ENCODE data around the gene RAB30. TPM values are rescaled to one million over a fixed set of nuclear protein-coding genes. Genes with fewer than 3 reads are reported as not detected.

The RAB30 gene
- total RNA-seq, 1 experiment from 2014 or later, result 15.0 TPM

- POLR2A ChIA-PET (ENCODE audit: low non-redundant PET), result interaction anchor here (0.8 kb wide), 1 partner anchor 11 kb away, joined by 3 read pairs; the partner anchor contains the start of gene RAB30
- Histone ChIP-seq H3K9me3 (ENCODE audit: low read depth, low read length, poor library complexity, severe bottlenecking) (no peaks in the 10 kb centered on the region), H3K4me3 (ENCODE audit: low read depth, low read length, poor library complexity, severe bottlenecking) (no peak overlapping the region), H3K36me3 (ENCODE audit: insufficient read depth, low read length, poor library complexity, severe bottlenecking) (no peaks in the 10 kb centered on the region), H3K4me1 (ENCODE audit: insufficient read depth, low read length, poor library complexity, severe bottlenecking) (peaks cover 7% of the 10 kb centered on the region), H3K27me3 (replicated peaks; ENCODE audit: insufficient read depth, low read depth, low read length, poor library complexity) (no peaks in the 10 kb centered on the region), H3K27ac (ENCODE audit: low read depth, low read length, poor library complexity, severe bottlenecking) (no peak overlapping the region)
- TF ChIP-seq CTCF (conservative IDR thresholded peaks at IDR 0.05; ENCODE audit: low read depth, low read length), result no peak
- no peak for TF ChIP-seq EZH2 (IDR thresholded peaks at IDR 0.05; ENCODE audit: borderline replicate concordance, low read depth, low read length, poor library complexity, severe bottlenecking)
- no peak for DNase-seq (ENCODE audit: low spot score)
- BruUV-seq (replicated peaks), result no TSS peak
- intact Hi-C loops (cut with micrococcal nuclease; ENCODE audit: unreplicated experiment), result no loop called here
- CTCF ChIA-PET, result no interaction called here
Observed at GRCh38 chr11:83060965-83061364, 10.7 kb downstream of the RAB30 start.

GRCh38 chr11:83057721-83058120 is 14.0 kb downstream of the RAB30 start:
- no peak for DNase-seq (ENCODE audit: low spot score)
- no peak overlapping the region for H3K27ac ChIP-seq (ENCODE audit: low read depth, low read length, poor library complexity, severe bottlenecking)
- intact Hi-C loops (cut with micrococcal nuclease; ENCODE audit: unreplicated experiment), result no loop called here
- ChIA-PET CTCF (no interaction called here), POLR2A (ENCODE audit: low non-redundant PET) (interaction anchor here (0.7 kb wide), 1 partner anchor 9 kb away, joined by 7 read pairs; no protein-coding TSS in a partner anchor)
- no peaks in the 10 kb centered on the region for H3K9me3 ChIP-seq (ENCODE audit: low read depth, low read length, poor library complexity, severe bottlenecking)
- H3K27me3 ChIP-seq (replicated peaks; ENCODE audit: insufficient read depth, low read depth, low read length, poor library complexity), result no peaks in the 10 kb centered on the region
- no peaks in the 10 kb centered on the region for H3K36me3 ChIP-seq (ENCODE audit: insufficient read depth, low read length, poor library complexity, severe bottlenecking)
- H3K4me1 ChIP-seq (ENCODE audit: insufficient read depth, low read length, poor library complexity, severe bottlenecking), result no peaks in the 10 kb centered on the region
- BruUV-seq (replicated peaks), result no TSS peak
- no peak overlapping the region for H3K4me3 ChIP-seq (ENCODE audit: low read depth, low read length, poor library complexity, severe bottlenecking)
- TF ChIP-seq CTCF (conservative IDR thresholded peaks at IDR 0.05; ENCODE audit: low read depth, low read length) (no peak), EZH2 (IDR thresholded peaks at IDR 0.05; ENCODE audit: borderline replicate concordance, low read depth, low read length, poor library complexity, severe bottlenecking) (no peak)

- BruUV-seq (replicated peaks), result no TSS peak
- POLR2A ChIA-PET (ENCODE audit: low non-redundant PET), result no interaction called here
- H3K4me3 ChIP-seq (ENCODE audit: low read depth, low read length, poor library complexity, severe bottlenecking), result no peak overlapping the region
- CTCF ChIA-PET, result no interaction called here
- no peaks in the 10 kb centered on the region for H3K27me3 ChIP-seq (replicated peaks; ENCODE audit: insufficient read depth, low read depth, low read length, poor library complexity)
- TF ChIP-seq EZH2 (IDR thresholded peaks at IDR 0.05; ENCODE audit: borderline replicate concordance, low read depth, low read length, poor library complexity, severe bottlenecking) (no peak), CTCF (conservative IDR thresholded peaks at IDR 0.05; ENCODE audit: low read depth, low read length) (no peak)
- no peak overlapping the region for H3K27ac ChIP-seq (ENCODE audit: low read depth, low read length, poor library complexity, severe bottlenecking)
- intact Hi-C loops (cut with micrococcal nuclease; ENCODE audit: unreplicated experiment), result no loop called here
- H3K9me3 ChIP-seq (ENCODE audit: low read depth, low read length, poor library complexity, severe bottlenecking), result no peaks in the 10 kb centered on the region
- H3K4me1 ChIP-seq (ENCODE audit: insufficient read depth, low read length, poor library complexity, severe bottlenecking), result no peaks in the 10 kb centered on the region
- no peaks in the 10 kb centered on the region for H3K36me3 ChIP-seq (ENCODE audit: insufficient read depth, low read length, poor library complexity, severe bottlenecking)
- DNase-seq (ENCODE audit: low spot score), result no peak
Observed at GRCh38 chr11:83056611-83057010, 15.1 kb downstream of the RAB30 start.

Measured in A673 (cell line).